B cell (primary cell): ENCODE results near the gene SFXN3. TPM values are rescaled to one million over a fixed set of nuclear protein-coding genes. Genes with fewer than 3 reads are reported as not detected.

Experiments
- ATAC-seq: fragments of 200-7000 bp; cut with Tn5 transposase; one replicate; pipeline ENCODE4 v1.10.0; 2021; ENCODE audit warnings: low read depth, mild to moderate bottlenecking, moderate number of reproducible peaks, moderate library complexity
- CTCF ChIA-PET: fragments of 350-600 bp; sonication (Branson Sonifier 250); formaldehyde crosslinking; loops from one replicate; lab custom pipeline; 2021; ENCODE audit warnings: antibody characterized with exemption, inconsistent platforms; lab: Charles Lee
- POLR2A ChIA-PET: fragments of 350-600 bp; sonication (Branson Sonifier 250); formaldehyde crosslinking; loops from one replicate; lab custom pipeline; 2021; ENCODE audit warnings: antibody characterized with exemption; lab: Charles Lee
- DNase-seq: peaks from one replicate; pipeline ENCODE4 v3.0.0; 2013
- H2AFZ ChIP-seq: 2 replicates; pipeline ENCODE4 v1.6.1; 2012; ENCODE audit warnings: mild to moderate bottlenecking, low read depth, low read length; ENCODE audit not compliant: insufficient read depth, poor library complexity, severe bottlenecking
- H3K27ac ChIP-seq, 2 donors: 1 replicate in 1 of 2; 2 replicates in 1 of 2; pipeline ENCODE4 v1.5.1; 2012 to 2013; ENCODE audit warnings: low read length in 2 of 2, mild to moderate bottlenecking in 2 of 2, moderate library complexity in 1 of 2
- H3K27me3 ChIP-seq, 4 experiments: fragments of 200-600 bp in 1 of 4; sonication (generic) in 1 of 4; replicated peaks in 1 of 4; 1 replicate in 2 of 4; 2 replicates in 2 of 4; pipeline versions ENCODE4 v1.6.1 to v1.7.0; 2013 to 2016; ENCODE audit warnings: low read length in 3 of 4, mild to moderate bottlenecking in 2 of 4, mixed read lengths in 1 of 4, moderate library complexity in 1 of 4; ENCODE audit not compliant: insufficient read depth in 4 of 4, control insufficient read depth in 3 of 4; ENCODE audit errors: control extremely low read depth in 1 of 4
- H3K36me3 ChIP-seq, 2 experiments: replicated peaks in 1 of 2; 1 replicate in 1 of 2; 2 replicates in 1 of 2; pipeline versions ENCODE4 v1.6.1 to v1.7.1; 2013; ENCODE audit warnings: low read length in 1 of 2; ENCODE audit not compliant: insufficient read depth in 2 of 2, control insufficient read depth in 1 of 2; ENCODE audit errors: control extremely low read depth in 1 of 2, extremely low read depth in 1 of 2
- H3K4me1 ChIP-seq, 2 donors: fragments of 200-600 bp in 1 of 2; sonication (generic) in 1 of 2; 1 replicate in 1 of 2; 2 replicates in 1 of 2; pipeline versions ENCODE4 v1.5.1 to v1.6.1; 2013 to 2017; ENCODE audit warnings: low read length in 2 of 2; ENCODE audit not compliant: control insufficient read depth in 2 of 2, insufficient read depth in 2 of 2
- H3K4me2 ChIP-seq: replicated peaks from 2 replicates; pipeline ENCODE3; 2012; ENCODE audit warnings: mild to moderate bottlenecking, low read depth, low read length; ENCODE audit not compliant: poor library complexity, severe bottlenecking
- H3K4me3 ChIP-seq, 5 experiments: fragments of 200-600 bp in 1 of 5; sonication (generic) in 1 of 5; 1 replicate in 3 of 5; 2 replicates in 2 of 5; pipeline versions ENCODE4 v1.5.1 to v1.7.0; 2011 to 2016; ENCODE audit warnings: low read length in 4 of 5, mild to moderate bottlenecking in 4 of 5, low read depth in 2 of 5, control low read depth in 1 of 5, moderate library complexity in 1 of 5; ENCODE audit not compliant: insufficient read depth in 1 of 5; ENCODE audit errors: control extremely low read depth in 1 of 5, extremely low read depth in 1 of 5
- H3K79me2 ChIP-seq: fragments of 200-600 bp; sonication (generic); one replicate; pipeline ENCODE4 v1.6.0; 2016; ENCODE audit warnings: low read length; ENCODE audit not compliant: control insufficient read depth, insufficient read depth
- H3K9ac ChIP-seq: fragments of 200-600 bp; sonication (generic); 2 replicates; pipeline ENCODE4 v1.6.1; 2017; ENCODE audit warnings: mild to moderate bottlenecking, low read length, moderate library complexity
- H3K9me3 ChIP-seq, 3 donors: one replicate each; pipeline versions ENCODE4 v1.6.1 to v1.7.1; 2013; ENCODE audit warnings: low read length in 2 of 3; ENCODE audit not compliant: control insufficient read depth in 2 of 3, insufficient read depth in 1 of 3; ENCODE audit errors: control extremely low read depth in 1 of 3
- H4K20me1 ChIP-seq: 2 replicates; pipeline ENCODE4 v1.6.0; 2012; ENCODE audit warnings: mild to moderate bottlenecking, low read length; ENCODE audit not compliant: insufficient read depth, control insufficient read depth, poor library complexity, severe bottlenecking
- H3K27ac Mint-ChIP-seq: one replicate; pipeline ENCODE4 v1.8.0; 2021; ENCODE audit warnings: mixed read lengths
- H3K27me3 Mint-ChIP-seq: one replicate; pipeline ENCODE4 v1.8.0; 2021; ENCODE audit warnings: mixed read lengths
- H3K4me1 Mint-ChIP-seq: one replicate; pipeline ENCODE4 v1.8.0; 2021; ENCODE audit warnings: mixed read lengths
- H3K4me3 Mint-ChIP-seq: one replicate; pipeline ENCODE4 v1.8.0; 2021; ENCODE audit warnings: mixed read lengths
- H3K9me3 Mint-ChIP-seq: one replicate; pipeline ENCODE4 v1.8.0; 2022; ENCODE audit warnings: mixed read lengths; ENCODE audit not compliant: insufficient read depth
- CTCF ChIP-seq: fragments of 200-600 bp; IDR thresholded peaks from one replicate; pipeline ENCODE4 v1.8.0; 2022; ENCODE audit warnings: antibody characterized with exemption, mild to moderate bottlenecking
- EZH2 ChIP-seq: IDR thresholded peaks from 2 replicates; pipeline ENCODE4 v1.6.1; 2012; ENCODE audit warnings: borderline replicate concordance, low read depth, mild to moderate bottlenecking, moderate library complexity, low read length; ENCODE audit not compliant: insufficient read depth, poor library complexity, severe bottlenecking
- WGBS: methylation state at CpG from one replicate; pipeline ENCODE4 v1.1.5; 2013; ENCODE audit warnings: missing lambda C conversion rate; ENCODE audit not compliant: insufficient coverage; 5-methylcytosine and 5-hydroxymethylcytosine counted together
- intact Hi-C: fragments of 100-400 bp; cut with micrococcal nuclease; formaldehyde crosslinking; loops from one replicate; pipeline ENCODE4 v1.10.0; 2022
- polyA plus RNA-seq: library from polyadenylated mRNA; depleted of rRNA; stranded (reverse); fragments of >200 nt; gene quantifications from 2 replicates; pipeline ENCODE4 v1.2.3, GENCODE V29; 2012
- total RNA-seq, 2 donors: library from RNA; stranded (reverse); fragments of 120-200 nt in 1 of 2; gene quantifications; 1 replicate in 1 of 2; 2 replicates in 1 of 2; pipeline versions ENCODE4 v1.2.3 to v1.2.4, GENCODE V29; 2013 to 2022

The SFXN3 gene
- total and polyA plus RNA-seq, 2 donors (not counting 1 experiment from before 2014, with no cell fraction given) = 44.2 to 51.7 TPM

DNA sequence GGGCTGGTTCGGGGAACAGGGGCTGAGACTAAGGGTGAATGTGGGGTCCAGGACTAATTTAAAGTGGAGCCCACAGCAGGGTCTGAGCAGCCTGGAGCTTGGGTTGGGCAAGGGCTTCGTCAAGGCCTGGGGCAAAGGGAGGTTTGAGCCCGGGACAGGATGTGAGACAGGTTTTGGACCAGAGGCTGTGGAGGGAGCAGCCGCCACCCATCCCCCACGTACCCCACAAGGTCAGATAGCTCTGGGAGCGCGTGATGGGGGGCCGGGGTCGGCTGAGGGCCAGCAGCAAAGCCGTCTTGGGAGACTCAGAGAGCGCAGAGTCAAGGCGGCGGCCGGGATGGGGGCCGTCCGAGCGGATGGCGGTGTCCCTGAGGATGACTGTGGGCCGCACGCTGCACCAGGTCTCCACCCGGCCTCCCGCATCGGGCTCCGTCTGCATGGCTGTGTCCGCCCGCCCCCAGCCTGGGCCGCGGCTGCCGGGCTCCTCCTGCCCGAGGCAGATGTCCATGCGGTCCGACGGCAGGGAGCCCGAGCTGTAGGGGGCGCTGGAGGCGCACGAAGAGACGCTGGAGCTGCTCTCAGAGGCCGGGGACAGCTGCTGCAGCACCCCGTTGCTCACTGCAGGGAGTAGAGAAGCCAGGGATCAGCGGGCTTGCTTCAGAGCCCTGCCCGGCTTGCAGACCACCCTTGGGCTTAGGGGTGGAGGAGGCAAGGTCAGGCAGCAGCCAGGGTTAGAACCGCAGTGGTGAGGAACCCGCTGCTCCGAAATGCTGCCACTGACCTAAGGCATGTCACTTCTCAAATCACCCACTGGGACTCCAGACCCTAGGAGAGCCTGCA, 12.2 kb upstream of the SFXN3 start:
- Histone ChIP-seq H3K36me3 (no peaks in the 10 kb centered on the region), H3K4me3 (peak overlapping the region in 1 of 5 experiments; percentile 23), H3K4me1 (peaks cover 16 to 22% of the 10 kb centered on the region in 2 donors), H2AFZ (peak overlapping the region; percentile 60), H3K4me2 (peak overlapping the region; percentile 65), H3K27ac (no peak overlapping the region), H4K20me1 (no peaks in the 10 kb centered on the region), H3K9ac (peak overlapping the region; percentile 3), H3K9me3 (no peaks in the 10 kb centered on the region), H3K79me2 (no peaks in the 10 kb centered on the region), H3K27me3 (peaks cover 0 to 46% (median 24%) of the 10 kb centered on the region in 4 experiments)
- no peak overlapping the region for H3K27ac Mint-ChIP-seq
- intact Hi-C loops = no loop called here
- 26% methylated on average over 41 of the region's 45 CpGs for WGBS
- H3K27me3 Mint-ChIP-seq = peaks cover 38% of the 10 kb centered on the region
- no peaks in the 10 kb centered on the region for H3K9me3 Mint-ChIP-seq
- peak overlapping the region; percentile 38 for H3K4me3 Mint-ChIP-seq
- TF ChIP-seq EZH2 (no peak), CTCF (peak; percentile 69)
- ATAC-seq (peak; percentile 46), DNase-seq (peak; percentile 67)
- CTCF ChIA-PET = interaction anchor here (0.7 to 7.0 kb wide), 14 partner anchors 8 to 79 kb away, joined by 3 to 57 read pairs (median 6); partner anchors contain the start of genes LZTS2, PDZD7 and SFXN3
- POLR2A ChIA-PET = interaction anchor here (0.9 to 1.8 kb wide), 3 partner anchors 12 to 20 kb away, joined by 4 to 9 read pairs (median 4); partner anchors contain the start of genes LZTS2, PDZD7 and SFXN3
- peaks cover 16% of the 10 kb centered on the region for H3K4me1 Mint-ChIP-seq

DNA sequence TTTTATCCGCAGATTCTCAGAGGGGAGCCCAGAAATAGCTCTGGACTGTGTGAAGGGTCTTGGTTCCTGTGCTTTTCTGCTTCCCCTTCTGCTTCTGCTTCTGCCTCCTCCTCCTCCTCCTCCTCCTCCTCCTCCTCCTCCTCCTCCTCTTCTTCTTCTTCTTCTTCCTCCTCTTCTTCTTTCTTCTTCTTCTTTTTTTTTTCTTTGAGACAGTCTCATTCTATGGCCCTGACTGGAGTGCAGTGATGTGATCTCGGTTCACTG, 11.7 kb upstream of the SFXN3 start:
- H3K9ac ChIP-seq = no peak overlapping the region
- TF ChIP-seq EZH2 = no peak
- no peak for TF ChIP-seq CTCF

More for the DNA sequence above, 11.7 kb upstream of the SFXN3 start:
- POLR2A ChIA-PET = interaction anchor here (0.6 to 1.2 kb wide), 3 partner anchors 12 to 47 kb away, joined by 4 read pairs; partner anchors contain the start of genes PDZD7 and SFXN3
- Histone ChIP-seq H3K27ac (no peak overlapping the region), H3K4me1 (peaks cover 16 to 19% of the 10 kb centered on the region in 2 donors), H4K20me1 (no peaks in the 10 kb centered on the region), H2AFZ (peak overlapping the region; percentile 60), H3K79me2 (no peaks in the 10 kb centered on the region), H3K4me3 (no peak overlapping the region), H3K27me3 (peaks cover 0 to 45% (median 24%) of the 10 kb centered on the region in 4 experiments), H3K4me2 (peak overlapping the region; percentile 65), H3K9me3 (no peaks in the 10 kb centered on the region), H3K36me3 (no peaks in the 10 kb centered on the region)
- no peaks in the 10 kb centered on the region for H3K9me3 Mint-ChIP-seq
- CTCF ChIA-PET = interaction anchor here (0.7 to 7.0 kb wide), 13 partner anchors 8 to 53 kb away, joined by 3 to 57 read pairs (median 6); partner anchors contain the start of genes LZTS2, PDZD7 and SFXN3
- intact Hi-C loops = no loop called here
- ATAC-seq = no peak
- H3K27ac Mint-ChIP-seq = no peak overlapping the region
- 33% methylated on average over 1 of the region's 2 CpGs for WGBS
- peaks cover 14% of the 10 kb centered on the region for H3K4me1 Mint-ChIP-seq
- H3K27me3 Mint-ChIP-seq = peaks cover 34% of the 10 kb centered on the region
- DNase-seq = no peak
- H3K4me3 Mint-ChIP-seq = peak overlapping the region; percentile 14
